Activated effector memory CD4-positive, alpha-beta T cell treated with anti-CD3 and anti-CD28 coated beads, Interleukin-2, amount 50 U/mL, for 16 hours (primary cell): ENCODE measurements around the gene KLF15.

Source experiments
- DNase-seq: peaks from one replicate; pipeline ENCODE4 v3.0.0-alpha.2; 2020

The KLF15 gene

GRCh38 chr3:126304291-126304690, 52.9 kb downstream of the KLF15 start:
- DNase-seq, result no peak

- no peak for DNase-seq
Measured at GRCh38 chr3:126303272-126303671, 53.9 kb downstream of the KLF15 start.

GRCh38 chr3:126300761-126301481, 56.3 kb downstream of the KLF15 start:
- no peak for DNase-seq

GRCh38 chr3:126300001-126300760, 57.0 kb downstream of the KLF15 start:
- no peak for DNase-seq

GRCh38 chr3:126295407-126295939, 61.7 kb downstream of the KLF15 start:
- no peak for DNase-seq

- DNase-seq, result no peak
Measured at GRCh38 chr3:126294211-126294808, 62.9 kb downstream of the KLF15 start.

GRCh38 chr3:126293370-126294082, 63.7 kb downstream of the KLF15 start:
- peak; percentile 50 for DNase-seq
